Retinal pigment epithelial cell (primary cell): ENCODE measurements around the gene DCDC2C.

Source experiments
- DNase-seq: peaks from one replicate; pipeline ENCODE4 v3.0.0-alpha.2; 2010; ENCODE audit warnings: low read depth
- H3K4me3 ChIP-seq: 2 replicates; pipeline ENCODE4 v1.5.1; 2011; ENCODE audit warnings: mild to moderate bottlenecking, low read length, control low read depth, moderate library complexity
- CTCF ChIP-seq: conservative IDR thresholded peaks from 2 replicates; pipeline ENCODE4 v1.5.1; 2011; ENCODE audit warnings: low read depth, low read length, control low read depth, inconsistent platforms

Gene DCDC2C

GRCh38 chr2:3738454-3738853 is 35.1 kb downstream of the DCDC2C start:
- H3K4me3 ChIP-seq, result no peak overlapping the region
- peak; percentile 51 for TF ChIP-seq CTCF
- no peak for DNase-seq

GRCh38 chr2:3739313-3739712 is 35.9 kb downstream of the DCDC2C start:
- TF ChIP-seq CTCF, result no peak
- no peak for DNase-seq
- no peak overlapping the region for H3K4me3 ChIP-seq

- no peak for DNase-seq
- no peak for TF ChIP-seq CTCF
Measured at GRCh38 chr2:3741396-3741795, 38.0 kb downstream of the DCDC2C start.

GRCh38 chr2:3741867-3742602 is 38.7 kb downstream of the DCDC2C start:
- no peak for DNase-seq
- H3K4me3 ChIP-seq, result no peak overlapping the region
- no peak for TF ChIP-seq CTCF

More at GRCh38 chr2:3741396-3741795, 38.0 kb downstream of the DCDC2C start:
- no peak overlapping the region for H3K4me3 ChIP-seq

GRCh38 chr2:3742743-3743508 is 39.6 kb downstream of the DCDC2C start:
- no peak overlapping the region for H3K4me3 ChIP-seq
- DNase-seq, result no peak
- TF ChIP-seq CTCF, result no peak

- H3K4me3 ChIP-seq, result no peak overlapping the region
- no peak for DNase-seq
- no peak for TF ChIP-seq CTCF
Measured at GRCh38 chr2:3743951-3744555, 40.7 kb downstream of the DCDC2C start.
